Suppressor macrophage (primary cell): Measurements from ENCODE around the gene P2RX5.

Experiments used
- DNase-seq, 4 experiments: peaks; one replicate each; pipeline ENCODE4 v3.0.0-alpha.2; 2020 to 2022

P2RX5 gene

GRCh38 chr17:3679531-3680126 is 16.3 kb downstream of the P2RX5 start:
- DNase-seq: no peak

GRCh38 chr17:3678821-3679530 is 17.0 kb downstream of the P2RX5 start:
- peak in 3 of 4 experiments; percentile 40 to 56 (median 46) for DNase-seq

GRCh38 chr17:3678095-3678820 is 17.7 kb downstream of the P2RX5 start:
- no peak for DNase-seq

DNA sequence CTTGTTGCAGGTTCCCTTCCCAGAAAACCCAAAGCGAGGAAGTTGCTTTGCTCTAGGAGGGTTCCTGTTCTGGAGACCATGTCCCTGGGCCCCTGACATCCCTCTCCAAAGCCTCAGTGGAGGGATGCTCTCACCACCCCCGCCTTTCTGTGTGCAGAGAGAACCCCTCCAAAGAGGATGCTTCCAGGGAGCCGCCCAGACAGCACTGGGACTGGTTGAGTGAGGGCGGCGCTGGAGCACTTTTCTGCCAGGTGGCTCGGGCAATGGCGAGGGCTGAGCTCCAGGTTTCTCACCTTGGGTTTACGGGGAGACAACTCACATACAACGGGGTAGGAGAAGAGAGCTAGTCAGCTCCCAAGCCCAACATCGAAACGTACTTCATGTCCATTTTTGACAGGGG is 20.1 kb downstream of the P2RX5 start:
- DNase-seq: no peak

DNA sequence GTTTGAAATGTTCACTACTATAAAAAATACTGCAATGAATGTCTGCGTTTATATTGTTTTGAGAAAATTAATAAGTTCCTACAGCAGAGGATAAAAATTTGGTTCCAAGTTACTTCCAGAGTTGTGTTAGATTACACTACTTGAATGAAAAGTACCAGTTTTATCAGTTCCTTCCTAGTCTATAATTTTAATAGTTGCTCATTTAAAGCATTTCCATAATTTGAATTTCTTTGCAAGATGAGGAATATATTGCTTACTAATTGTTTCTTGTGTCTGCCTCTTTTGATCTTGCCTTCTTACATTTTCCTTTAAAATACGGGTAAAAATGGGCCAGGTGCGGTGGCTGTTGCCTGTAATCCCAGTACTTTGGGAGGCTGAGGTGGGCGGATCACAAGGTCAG is 23.4 kb downstream of the P2RX5 start:
- DNase-seq: no peak

GRCh38 chr17:3669548-3669947 is 26.4 kb downstream of the P2RX5 start:
- no peak for DNase-seq

GRCh38 chr17:3669085-3669347 is 26.9 kb downstream of the P2RX5 start:
- no peak for DNase-seq

DNA sequence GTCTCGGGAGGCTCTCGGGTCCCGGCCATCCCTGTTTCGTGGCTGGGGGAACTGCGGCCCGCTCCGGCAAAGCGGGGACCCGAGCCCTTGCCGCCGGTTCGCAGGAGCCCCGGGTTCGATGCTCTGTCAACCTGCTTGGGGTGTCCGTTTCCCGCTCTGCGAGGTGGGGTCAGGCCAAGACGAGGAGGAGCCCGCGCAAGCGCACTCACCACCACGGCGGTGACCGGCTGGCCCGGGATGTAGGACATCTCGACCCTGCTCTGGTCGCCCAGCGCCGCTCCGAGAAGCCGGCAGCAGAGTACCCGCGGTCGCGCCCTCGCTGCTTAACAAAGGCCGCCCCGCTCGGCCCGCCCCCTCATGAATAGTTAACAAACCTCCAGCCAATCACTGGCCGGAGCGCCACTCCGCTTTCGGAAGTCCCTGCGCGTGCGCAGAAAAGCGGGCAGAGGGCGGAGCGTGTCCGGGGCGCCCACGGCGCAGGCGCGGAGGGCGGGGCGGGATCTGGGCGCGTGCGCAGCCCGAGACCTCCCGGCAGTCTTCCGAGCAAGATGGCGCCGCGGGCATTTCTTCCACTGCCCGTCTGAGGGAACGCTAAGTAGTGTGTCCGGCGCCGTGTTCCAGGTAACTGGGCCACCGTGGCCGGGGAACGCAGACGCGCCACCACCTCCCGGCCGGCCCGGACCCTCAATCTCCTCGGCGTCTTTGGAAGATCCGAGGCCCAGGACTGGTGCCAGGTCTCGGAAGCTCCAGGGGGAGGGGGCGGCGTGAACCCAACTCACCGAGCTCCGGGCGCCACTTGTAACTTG is 27.5 kb downstream of the P2RX5 start, which contains the start of the genes EMC6 and TAX1BP3:
Gene EMC6, plus strand, starts transcription at position 534 of the 806 bp plus-strand sequence. CDS start 335 bp downstream, outside the sequence.
Gene TAX1BP3, minus strand, starts transcription at position 300 of the 806 bp plus-strand sequence. Its CDS starts 52 bp downstream, at position 248.
- DNase-seq: peak; percentile 99 to 100 (median 100)

DNA sequence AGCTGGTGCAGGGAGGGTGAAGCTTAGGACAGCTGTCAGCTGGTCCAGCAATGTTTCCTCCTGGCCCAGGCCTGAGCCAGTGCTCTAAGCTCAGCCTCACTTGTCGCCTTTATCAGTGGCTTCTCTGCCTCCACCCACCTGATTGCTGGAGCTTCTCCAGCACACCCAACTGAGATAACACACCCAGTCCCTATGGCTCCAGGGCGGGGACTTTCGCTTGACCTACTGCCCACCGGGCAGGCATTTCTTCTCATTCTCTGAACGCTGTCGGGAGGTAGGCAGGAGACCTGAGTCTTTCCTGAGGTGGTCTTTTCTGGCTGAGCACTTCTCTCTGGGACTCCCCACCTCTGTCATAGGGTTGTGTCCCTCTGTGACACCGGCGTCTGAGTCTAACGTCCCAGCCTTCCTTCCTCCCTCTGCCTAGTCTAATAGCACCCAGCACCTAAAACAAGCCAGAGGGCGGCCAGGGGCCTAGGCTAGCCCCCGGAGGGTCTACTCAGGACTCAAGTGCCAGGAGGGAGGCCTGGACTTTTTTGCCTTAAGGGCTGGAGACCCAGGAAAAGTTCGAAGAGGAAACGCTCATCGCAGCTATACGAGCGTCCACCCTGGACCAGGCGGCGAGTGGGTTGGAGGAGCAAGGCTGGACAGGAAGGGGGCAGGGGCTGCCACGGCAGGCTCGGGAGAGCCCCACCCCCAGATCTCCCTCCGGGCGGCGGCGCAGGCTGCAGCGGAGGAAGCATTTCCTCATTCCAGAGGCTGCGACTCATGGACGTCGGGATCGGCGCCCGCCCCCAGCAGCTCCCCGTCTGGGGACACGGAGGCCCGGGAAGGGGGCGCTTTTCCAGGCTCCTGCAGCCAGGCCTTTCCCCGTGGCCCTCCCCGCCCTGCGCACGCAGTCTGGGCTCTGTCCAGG is 28.3 kb downstream of the P2RX5 start:
- DNase-seq: peak; percentile 63 to 86 (median 78)

- DNase-seq: no peak
These were observed 29.4 kb downstream of the P2RX5 start for GRCh38 chr17:3666516-3666915.

- DNase-seq: no peak
These were observed 30.1 kb downstream of the P2RX5 start for GRCh38 chr17:3665834-3666233.

- no peak for DNase-seq
These were observed 32.6 kb downstream of the P2RX5 start for GRCh38 chr17:3663102-3664011.

DNA sequence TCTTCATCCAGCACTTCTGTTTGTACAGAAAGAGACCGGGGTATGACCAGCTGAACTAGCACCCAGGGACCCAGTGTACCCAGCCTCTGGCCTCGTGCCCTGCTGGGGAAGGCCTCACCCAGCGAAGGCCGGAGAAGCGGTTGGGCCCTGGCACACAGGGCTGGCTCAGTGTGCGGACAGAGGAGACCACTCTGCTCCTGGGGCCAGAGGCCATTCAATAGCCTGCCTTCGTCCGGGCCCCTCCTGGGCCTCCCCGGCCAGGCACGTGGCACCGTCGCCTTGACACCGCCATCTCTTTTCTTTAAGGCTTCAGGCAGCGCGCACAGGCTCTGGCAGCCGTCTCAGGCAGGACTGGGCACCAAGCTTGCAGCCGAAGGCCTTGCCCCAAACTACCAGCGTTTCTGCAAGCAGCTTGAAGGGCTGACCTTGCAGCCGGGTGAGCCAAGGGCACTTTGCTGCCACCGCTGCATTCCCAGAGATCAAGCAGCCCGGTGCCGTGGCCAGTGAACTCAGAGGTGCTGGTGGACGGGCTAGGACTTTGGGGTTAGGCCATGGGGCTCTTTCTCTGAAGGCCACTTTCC is 35.6 kb downstream of the P2RX5 start:
- no peak for DNase-seq

DNA sequence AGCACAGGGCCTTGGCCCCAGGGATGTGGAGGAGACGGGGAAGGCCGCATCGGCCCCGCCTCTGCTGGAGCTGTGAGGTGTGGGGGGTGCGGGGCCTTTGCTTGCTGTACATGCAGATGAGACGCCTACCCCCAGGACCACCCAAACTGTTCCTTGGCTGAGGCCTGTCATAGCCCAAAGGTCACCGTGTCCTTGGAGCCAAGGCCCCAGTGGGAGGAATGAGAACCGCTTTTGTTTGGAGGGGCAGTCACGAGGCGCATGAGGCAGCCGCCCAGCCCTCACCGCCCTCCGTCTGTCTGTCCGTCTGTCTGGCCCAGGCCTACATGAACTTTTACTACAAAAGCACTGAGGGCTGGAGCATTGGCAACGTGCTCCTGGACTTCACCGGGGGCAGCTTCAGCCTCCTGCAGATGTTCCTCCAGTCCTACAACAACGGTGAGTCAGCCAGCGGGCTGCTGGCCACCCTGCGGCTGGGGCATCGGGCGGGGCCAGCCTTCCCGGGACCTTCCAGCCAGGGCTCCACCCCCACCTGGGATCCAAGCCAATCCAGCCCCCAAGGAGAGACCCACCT is 36.3 kb downstream of the P2RX5 start:
- DNase-seq: no peak

- no peak for DNase-seq
These were observed 37.0 kb downstream of the P2RX5 start for GRCh38 chr17:3658784-3659449.

- peak in 2 of 4 experiments; percentile 28 to 29 for DNase-seq
These were observed 37.8 kb downstream of the P2RX5 start for GRCh38 chr17:3657874-3658783.

DNA sequence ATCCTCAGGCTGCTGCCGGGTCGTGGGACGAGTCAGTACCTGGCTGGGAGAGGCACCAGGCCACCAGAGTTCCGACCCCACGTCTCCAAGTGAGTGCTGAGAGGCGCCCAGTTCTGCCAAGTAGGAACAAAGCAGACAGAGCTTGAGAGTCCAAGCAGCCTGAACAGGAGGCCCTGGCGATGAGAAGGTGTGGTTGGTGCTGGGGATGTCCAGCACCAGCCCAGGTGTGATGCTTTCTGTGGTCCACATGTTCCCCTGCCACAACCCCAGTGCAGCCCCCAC is 38.4 kb downstream of the P2RX5 start:
- no peak for DNase-seq
